Effector memory CD4-positive, alpha-beta T cell (primary cell): ENCODE results near the gene CBX2.

Experiments
- DNase-seq, 3 donors: peaks; one replicate each; pipeline ENCODE4 v3.0.0-alpha.2; 2020
- H3K27ac ChIP-seq: 2 replicates; pipeline ENCODE4 v1.7.0; 2013; ENCODE audit warnings: mild to moderate bottlenecking, low read length, moderate library complexity; ENCODE audit not compliant: insufficient read depth, poor library complexity, severe bottlenecking
- H3K27me3 ChIP-seq: replicated peaks from 2 replicates; pipeline ENCODE4 v1.7.0; 2013; ENCODE audit warnings: mild to moderate bottlenecking, low read length; ENCODE audit not compliant: insufficient read depth, control insufficient read depth, poor library complexity, severe bottlenecking
- H3K36me3 ChIP-seq: 2 replicates; pipeline ENCODE4 v1.7.0; 2013; ENCODE audit warnings: mild to moderate bottlenecking, low read length, moderate library complexity; ENCODE audit not compliant: control insufficient read depth, insufficient read depth
- H3K4me1 ChIP-seq: 2 replicates; pipeline ENCODE4 v1.7.0; 2013; ENCODE audit warnings: low read length, mild to moderate bottlenecking; ENCODE audit not compliant: control insufficient read depth, insufficient read depth, poor library complexity, severe bottlenecking
- H3K4me3 ChIP-seq: 2 replicates; pipeline ENCODE4 v1.7.0; 2013; ENCODE audit warnings: low read length, low read depth, mild to moderate bottlenecking; ENCODE audit not compliant: insufficient read depth, poor library complexity, severe bottlenecking
- H3K9me3 ChIP-seq: 2 replicates; pipeline ENCODE4 v1.7.0; 2013; ENCODE audit warnings: mild to moderate bottlenecking, low read length, moderate library complexity; ENCODE audit not compliant: control insufficient read depth

Gene CBX2

DNA sequence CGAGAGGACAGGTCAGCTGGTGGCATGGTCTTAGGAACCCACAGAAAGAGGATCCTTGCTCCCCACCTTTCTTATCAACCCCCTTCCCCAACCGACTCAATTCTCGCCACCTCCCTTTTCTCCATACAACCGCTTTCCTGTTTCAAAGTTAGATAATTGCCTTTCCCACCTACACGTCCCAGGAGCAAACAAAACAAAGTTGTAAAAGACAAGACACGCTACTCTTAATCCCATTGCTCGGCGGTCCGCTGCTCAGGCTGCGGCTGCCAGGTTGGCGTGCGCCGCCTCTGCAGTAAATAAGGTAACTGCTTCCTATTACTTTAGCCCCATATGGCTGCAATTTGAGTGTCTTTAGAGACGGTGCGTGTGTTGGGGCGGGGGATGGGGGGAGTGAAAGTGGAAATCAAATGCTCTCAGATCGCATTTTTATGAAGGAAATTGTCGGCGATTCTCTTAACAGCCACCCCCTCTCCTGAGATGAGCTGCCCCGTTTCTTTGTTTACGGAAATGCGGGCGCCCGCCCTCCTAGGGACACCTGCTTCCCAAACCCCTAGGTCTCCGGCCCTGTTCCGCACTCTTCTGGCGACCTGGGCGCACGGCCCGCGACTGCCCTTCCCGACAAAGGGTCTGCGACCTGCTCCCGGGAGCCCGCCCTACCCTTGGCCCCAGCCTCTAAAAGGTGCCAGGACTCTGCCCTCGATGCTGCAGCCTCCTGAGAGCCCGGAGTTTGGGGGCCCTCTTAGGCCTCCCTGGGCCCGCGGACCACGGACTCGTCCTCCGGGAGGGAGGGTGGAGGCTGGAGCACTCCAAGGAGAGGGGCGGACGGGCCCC is 22.6 kb downstream of the CBX2 start:
- no peaks in the 10 kb centered on the region for H3K36me3 ChIP-seq
- H3K27me3 ChIP-seq, result peaks cover 78% of the 10 kb centered on the region
- no peak overlapping the region for H3K27ac ChIP-seq
- no peaks in the 10 kb centered on the region for H3K9me3 ChIP-seq
- DNase-seq, result no peak
- peaks cover 66% of the 10 kb centered on the region for H3K4me1 ChIP-seq
- no peak overlapping the region for H3K4me3 ChIP-seq

DNA sequence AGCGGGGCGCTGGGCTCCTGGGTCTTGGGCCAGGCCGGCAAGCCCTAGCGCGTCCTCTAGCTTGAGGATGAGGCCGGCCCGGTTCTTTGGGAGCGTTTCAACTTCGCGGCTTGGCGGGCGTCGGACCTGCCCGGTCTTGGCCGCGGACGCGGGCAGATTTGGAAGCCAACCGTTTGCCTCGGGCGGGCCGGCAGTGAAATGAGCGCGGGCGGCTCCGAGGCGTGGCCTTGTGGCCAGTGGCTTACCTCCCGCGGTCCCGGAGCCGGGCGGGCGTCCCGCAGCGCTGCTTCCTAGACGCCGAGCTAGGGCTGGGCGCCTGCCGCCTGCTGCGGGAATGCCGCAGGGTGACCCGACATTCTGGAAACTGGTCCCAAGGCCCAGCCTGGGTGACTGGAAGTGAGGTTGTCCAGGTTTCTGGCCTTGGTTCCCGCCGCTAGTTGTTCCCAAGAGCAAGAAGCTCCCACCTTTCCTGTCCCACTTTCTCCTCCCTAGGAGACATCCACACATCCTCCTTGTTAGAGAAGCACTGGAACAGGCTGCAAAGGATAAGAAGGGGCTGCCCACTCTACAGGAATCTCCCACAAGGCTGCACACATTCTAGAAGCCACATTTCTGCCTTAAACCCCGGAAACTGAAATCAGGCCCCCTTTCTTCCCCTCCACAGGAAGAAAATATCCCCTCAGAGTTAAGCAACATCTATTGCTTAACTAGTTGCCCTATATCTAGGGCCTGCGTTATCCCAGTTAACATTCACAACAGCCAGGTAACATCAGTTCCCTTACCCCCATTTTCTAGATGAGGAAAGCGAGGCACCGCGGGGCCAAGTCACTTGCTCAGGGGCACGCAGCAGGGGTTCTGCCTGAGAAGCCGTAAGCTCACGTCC is 23.4 kb downstream of the CBX2 start:
- H3K27me3 ChIP-seq, result peaks cover 86% of the 10 kb centered on the region
- H3K36me3 ChIP-seq, result no peaks in the 10 kb centered on the region
- H3K27ac ChIP-seq, result no peak overlapping the region
- peaks cover 59% of the 10 kb centered on the region for H3K4me1 ChIP-seq
- no peak for DNase-seq
- H3K4me3 ChIP-seq, result no peak overlapping the region
- no peaks in the 10 kb centered on the region for H3K9me3 ChIP-seq

DNA sequence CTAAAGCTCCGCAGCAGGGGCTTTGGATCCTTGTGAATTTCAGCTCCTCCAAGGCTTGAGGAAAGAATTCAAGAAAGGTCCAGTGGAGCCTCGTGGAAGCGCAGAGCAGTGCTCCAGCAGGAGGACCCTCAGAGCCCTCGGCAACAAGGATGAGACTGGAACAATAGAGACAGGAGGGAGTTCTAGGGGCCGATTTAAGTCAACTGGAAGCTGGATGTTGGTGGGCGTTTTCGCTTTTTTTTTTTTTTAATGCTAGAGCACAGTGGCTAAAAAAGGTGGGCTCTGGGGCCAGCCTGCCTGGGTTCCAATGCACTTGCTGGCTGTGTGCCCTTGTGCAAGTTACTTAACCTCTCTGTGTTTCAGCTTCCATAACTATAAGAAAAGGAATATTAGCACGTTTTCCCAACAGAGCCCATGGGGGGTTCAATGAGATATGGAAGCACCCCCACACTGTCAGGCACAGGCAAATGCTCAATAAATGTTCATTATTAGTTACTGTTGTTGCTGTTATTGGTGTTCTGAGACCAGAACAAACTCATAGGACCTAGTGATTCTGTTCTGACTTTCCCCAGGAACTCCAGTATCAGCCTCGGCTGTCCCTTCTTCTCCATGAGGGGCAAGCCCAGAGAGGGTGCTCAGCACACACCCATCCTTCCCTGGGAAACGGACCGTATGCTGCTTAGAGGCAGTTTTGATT is 24.2 kb downstream of the CBX2 start:
- Histone ChIP-seq H3K4me1 (peaks cover 55% of the 10 kb centered on the region), H3K36me3 (no peaks in the 10 kb centered on the region), H3K4me3 (no peak overlapping the region), H3K9me3 (no peaks in the 10 kb centered on the region), H3K27me3 (peaks cover 93% of the 10 kb centered on the region), H3K27ac (no peak overlapping the region)
- no peak for DNase-seq

DNA sequence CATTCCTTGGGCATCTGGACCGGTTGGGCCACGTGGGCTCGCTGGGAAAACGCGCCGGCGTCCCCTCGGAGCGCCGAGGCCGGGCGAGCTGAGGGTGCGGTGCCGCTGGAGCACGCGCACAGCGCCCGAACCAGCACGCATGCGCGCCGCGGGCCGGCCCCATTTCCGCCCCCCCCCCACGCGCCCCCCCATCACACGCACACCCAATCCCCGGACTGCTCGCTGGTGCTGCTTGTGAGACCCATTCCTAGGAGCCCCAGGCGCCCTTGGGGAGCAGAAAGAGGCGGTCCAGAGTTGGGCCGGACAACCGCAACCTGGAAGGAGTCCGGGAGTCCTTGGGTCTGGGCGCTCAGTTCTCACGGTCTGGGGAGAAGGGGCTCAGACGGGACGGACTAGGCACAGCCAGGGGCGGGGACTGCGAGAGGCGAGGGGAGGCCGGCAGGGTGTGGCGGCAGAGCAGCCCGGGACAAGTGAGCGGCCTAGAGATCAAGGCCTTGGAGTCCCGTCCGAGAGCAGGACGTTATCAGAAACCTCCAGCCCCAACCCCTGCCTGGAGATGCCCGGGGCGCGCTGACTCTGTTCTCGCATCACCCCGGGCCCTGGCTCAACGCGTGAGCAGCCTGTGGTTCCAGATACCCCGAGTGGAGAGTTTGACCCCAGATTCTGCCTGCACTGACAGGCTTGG is 24.9 kb downstream of the CBX2 start:
- DNase-seq, result no peak
- Histone ChIP-seq H3K27me3 (peaks cover 98% of the 10 kb centered on the region), H3K4me1 (peaks cover 52% of the 10 kb centered on the region), H3K4me3 (no peak overlapping the region), H3K9me3 (no peaks in the 10 kb centered on the region), H3K36me3 (no peaks in the 10 kb centered on the region), H3K27ac (no peak overlapping the region)

DNA sequence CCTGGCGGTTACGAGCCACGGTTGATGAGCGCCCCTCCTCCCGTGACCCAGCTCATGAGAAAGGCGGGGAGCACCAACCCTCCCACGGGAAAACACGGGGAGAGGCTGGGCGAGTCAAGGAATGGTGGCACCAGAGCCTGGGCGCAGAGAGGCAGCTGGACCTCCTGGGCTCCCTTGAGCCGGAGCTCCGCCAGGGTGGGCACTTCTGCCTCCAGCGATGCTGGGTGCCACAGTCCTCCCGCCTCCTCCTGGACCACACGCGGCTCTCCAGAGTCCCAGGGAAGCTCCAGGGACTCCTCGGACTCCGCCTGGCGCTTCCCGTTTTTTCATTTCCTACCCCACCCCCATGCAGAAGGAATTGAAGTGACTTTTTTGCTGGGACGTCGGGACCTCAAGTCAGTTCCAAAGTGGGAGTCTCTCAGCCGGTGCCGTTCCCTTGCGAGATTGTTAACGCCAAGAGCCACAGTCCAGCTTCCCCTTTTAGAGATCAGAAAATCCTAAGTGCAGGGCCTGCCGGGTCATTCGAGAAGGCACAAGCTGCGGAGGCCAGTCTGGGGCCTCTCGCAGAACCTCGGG is 25.6 kb downstream of the CBX2 start:
- no peak overlapping the region for H3K4me3 ChIP-seq
- no peak overlapping the region for H3K27ac ChIP-seq
- H3K27me3 ChIP-seq, result peaks cover 98% of the 10 kb centered on the region
- peaks cover 46% of the 10 kb centered on the region for H3K4me1 ChIP-seq
- H3K36me3 ChIP-seq, result no peaks in the 10 kb centered on the region
- no peak for DNase-seq
- H3K9me3 ChIP-seq, result no peaks in the 10 kb centered on the region

DNA sequence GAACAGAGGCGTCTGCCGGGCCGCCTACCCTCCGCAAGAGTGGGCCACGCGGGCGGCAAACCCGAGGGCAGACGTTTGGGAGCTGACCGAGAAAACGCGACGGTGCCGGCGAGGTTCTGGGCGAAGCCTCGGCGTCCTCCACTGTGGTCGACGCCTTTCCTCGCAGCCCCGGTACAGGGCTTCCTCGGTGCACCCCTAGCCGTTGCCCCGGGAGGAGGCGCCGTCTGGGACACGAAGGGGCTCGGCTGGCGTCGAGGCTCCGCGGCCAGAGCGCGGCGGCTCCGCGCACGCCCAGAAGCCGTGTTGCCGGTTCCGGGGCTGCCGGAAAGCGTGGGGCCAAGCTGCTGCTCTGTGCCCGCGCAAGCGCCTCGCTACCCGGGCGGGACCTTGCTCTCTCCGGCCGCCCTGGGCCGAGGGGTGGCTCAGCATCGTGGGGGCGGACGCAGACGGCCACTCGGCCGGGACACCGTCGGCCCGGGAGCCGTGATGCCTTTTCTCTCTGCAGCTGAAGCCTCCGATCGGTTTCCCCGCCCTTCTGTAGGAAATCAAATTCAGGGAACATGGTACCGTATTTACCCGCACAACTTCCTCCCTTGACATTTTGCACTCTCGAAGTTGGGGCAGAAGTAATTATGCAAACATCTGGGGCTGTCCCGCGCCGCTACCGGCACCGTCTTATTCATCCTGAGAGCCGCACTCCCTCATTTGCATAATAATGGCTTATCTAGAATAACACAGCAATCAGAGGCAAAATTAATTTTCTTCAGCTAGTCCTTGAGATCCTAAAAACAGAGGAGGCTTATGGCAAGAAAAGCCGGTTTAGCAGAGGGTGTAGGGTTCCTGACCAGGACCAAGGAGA is 26.3 kb downstream of the CBX2 start:
- no peaks in the 10 kb centered on the region for H3K9me3 ChIP-seq
- DNase-seq, result no peak

DNA sequence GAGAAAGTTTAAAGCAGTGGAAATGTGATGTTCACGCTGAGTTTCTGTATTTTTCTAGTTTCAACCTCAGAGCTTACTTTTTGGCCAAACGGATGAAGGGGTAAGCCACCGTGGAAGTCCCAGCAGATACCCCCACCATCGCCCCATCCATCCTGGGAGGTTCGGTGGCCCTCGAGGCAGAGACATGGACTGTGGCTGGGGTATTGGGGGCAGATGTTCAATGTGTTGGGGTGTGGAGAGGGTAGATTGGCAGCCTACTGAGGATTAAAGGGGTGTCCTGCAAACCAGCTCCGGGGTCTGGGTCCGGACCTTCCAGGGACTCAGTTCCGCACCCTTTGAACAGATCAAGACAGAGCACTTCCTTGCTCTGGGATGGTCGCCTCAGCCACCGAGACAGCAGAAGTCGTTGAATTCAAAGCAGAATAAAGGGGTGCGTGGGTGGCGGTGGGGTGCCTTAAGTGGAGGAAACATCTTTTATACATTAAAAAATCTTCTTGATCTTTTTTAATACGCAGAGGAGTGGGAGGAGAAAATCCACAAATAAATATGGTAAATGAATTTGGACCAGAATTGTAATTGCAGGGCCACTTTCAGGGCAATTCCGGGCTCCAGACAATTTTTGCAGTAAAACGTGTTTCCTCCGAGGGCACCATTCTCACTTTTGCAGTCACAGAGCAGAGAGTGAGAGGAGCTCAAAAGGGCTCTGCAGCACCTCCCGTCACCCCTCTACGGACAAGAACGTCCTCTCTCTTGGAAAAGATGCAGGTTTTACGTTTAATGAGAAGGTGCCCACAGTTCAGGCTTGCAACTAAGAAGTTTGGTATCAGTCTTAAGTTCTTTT is 27.1 kb downstream of the CBX2 start:
- H3K9me3 ChIP-seq, result no peaks in the 10 kb centered on the region
- H3K27me3 ChIP-seq, result peaks cover 92% of the 10 kb centered on the region
- H3K4me1 ChIP-seq, result peaks cover 34% of the 10 kb centered on the region
- no peak for DNase-seq
- H3K4me3 ChIP-seq, result no peak overlapping the region
- no peaks in the 10 kb centered on the region for H3K36me3 ChIP-seq
- H3K27ac ChIP-seq, result no peak overlapping the region

More for the DNA sequence above, 26.3 kb downstream of the CBX2 start:
- Histone ChIP-seq H3K4me3 (no peak overlapping the region), H3K27me3 (peaks cover 98% of the 10 kb centered on the region), H3K36me3 (no peaks in the 10 kb centered on the region), H3K4me1 (peaks cover 41% of the 10 kb centered on the region), H3K27ac (no peak overlapping the region)

DNA sequence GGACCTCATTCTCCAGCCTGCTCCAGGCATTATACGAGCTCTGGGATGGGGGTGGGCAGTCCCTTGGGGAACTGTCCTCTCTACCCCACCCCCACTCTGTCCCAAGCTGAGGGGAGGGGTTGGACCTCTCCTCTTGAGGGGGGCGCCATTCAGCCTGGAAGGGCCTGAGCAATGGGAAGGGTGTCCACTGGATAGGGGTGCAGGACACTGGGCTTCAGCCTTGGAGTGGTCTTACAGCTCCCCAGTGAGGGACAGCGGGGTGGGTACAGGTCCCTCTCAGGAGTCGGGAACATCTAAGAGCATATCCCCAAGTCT is 28.5 kb downstream of the CBX2 start:
- Histone ChIP-seq H3K27me3 (peaks cover 91% of the 10 kb centered on the region), H3K4me1 (peaks cover 32% of the 10 kb centered on the region)

More for the DNA sequence above, 28.5 kb downstream of the CBX2 start:
- Histone ChIP-seq H3K4me3 (no peak overlapping the region), H3K36me3 (no peaks in the 10 kb centered on the region), H3K27ac (no peak overlapping the region), H3K9me3 (no peaks in the 10 kb centered on the region)
- DNase-seq, result no peak
